ENCODE results near the gene QSOX2.

QSOX2 gene

GRCh38 chr9:136169495-136169894, 76.1 kb downstream of the QSOX2 start:
- no peak for DNase-seq

- no peak for DNase-seq
Observed at GRCh38 chr9:136163248-136163850, 82.3 kb downstream of the QSOX2 start.

GRCh38 chr9:136160995-136161610, 84.5 kb downstream of the QSOX2 start:
- no peak for DNase-seq

GRCh38 chr9:136160381-136160841, 85.2 kb downstream of the QSOX2 start:
- no peak for DNase-seq

DNA sequence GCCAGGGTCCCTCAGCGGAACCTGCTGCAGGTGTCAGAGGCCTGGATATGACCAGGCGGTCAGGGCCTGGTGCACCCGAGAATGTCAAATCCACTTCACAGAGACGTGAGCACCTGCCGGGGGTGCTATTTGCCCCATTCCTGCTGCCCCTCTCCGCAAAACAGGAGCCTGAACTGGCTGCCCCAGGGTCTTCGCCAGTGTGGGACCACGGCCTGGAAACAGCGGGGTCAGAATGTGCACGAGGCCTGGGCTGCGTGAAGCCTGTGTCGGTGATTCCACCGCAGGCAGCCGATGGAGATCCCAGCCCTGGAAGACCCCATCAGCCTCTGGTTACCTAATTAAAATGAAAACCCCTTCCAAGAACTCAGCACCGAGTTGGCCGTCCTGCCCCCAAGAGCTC, 85.8 kb downstream of the QSOX2 start:
- DNase-seq: no peak

GRCh38 chr9:136157477-136158265, 87.9 kb downstream of the QSOX2 start:
- no peak for DNase-seq

Data from activated T-cell treated with anti-CD3 and anti-CD28 coated beads, Interleukin-2, amount 50 U/mL, for 1 hour (primary cell).